ENCODE measurements around the gene MIEN1.
"Not testable (repeated sequence)": the region's sequence is repeated elsewhere in the genome, so short reads cannot be mapped to it uniquely, and the experiment has no call there.

Gene MIEN1

GRCh38 chr17:39714234-39714633 is 16.1 kb downstream of the MIEN1 start:
- no peak for DNase-seq

GRCh38 chr17:39711851-39712250 is 18.5 kb downstream of the MIEN1 start:
- no peak for DNase-seq

GRCh38 chr17:39711071-39711470 is 19.3 kb downstream of the MIEN1 start:
- not testable (repeated sequence) for DNase-seq

GRCh38 chr17:39709998-39710964 is 20.1 kb downstream of the MIEN1 start:
- no peak for DNase-seq

GRCh38 chr17:39709319-39709997 is 20.9 kb downstream of the MIEN1 start:
- no peak for DNase-seq

GRCh38 chr17:39706921-39707337 is 23.4 kb downstream of the MIEN1 start:
- no peak for DNase-seq

GRCh38 chr17:39706383-39706782 is 23.9 kb downstream of the MIEN1 start:
- no peak for DNase-seq

- no peak for DNase-seq
Measured at GRCh38 chr17:39705786-39706348, 24.5 kb downstream of the MIEN1 start.

GRCh38 chr17:39704821-39705551 is 25.3 kb downstream of the MIEN1 start:
- no peak for DNase-seq

GRCh38 chr17:39703913-39704312 is 26.4 kb downstream of the MIEN1 start:
- no peak for DNase-seq

- DNase-seq: no peak
Measured at GRCh38 chr17:39702901-39703893, 27.1 kb downstream of the MIEN1 start.

- no peak for DNase-seq
Measured at GRCh38 chr17:39701784-39702422, 28.4 kb downstream of the MIEN1 start.

- no peak for DNase-seq
Measured at GRCh38 chr17:39701012-39701783, 29.1 kb downstream of the MIEN1 start.

GRCh38 chr17:39700148-39700987 is 30.0 kb downstream of the MIEN1 start:
- no peak for DNase-seq

GRCh38 chr17:39699818-39700147 is 30.5 kb downstream of the MIEN1 start, which contains the start of gene ERBB2:
Gene ERBB2 (plus strand): TSS chr17:39700064. CDS start chr17:39700239, 175 bp downstream.
- no peak for DNase-seq

- not testable (repeated sequence) for DNase-seq
Measured at GRCh38 chr17:39699157-39699817, 31.0 kb downstream of the MIEN1 start.

- DNase-seq: no peak
Measured at GRCh38 chr17:39697961-39698360, 32.4 kb downstream of the MIEN1 start.

- DNase-seq: no peak
Measured at GRCh38 chr17:39696731-39697130, 33.6 kb downstream of the MIEN1 start.

- DNase-seq: no peak
Measured at GRCh38 chr17:39695089-39695474, 35.2 kb downstream of the MIEN1 start.
